ENCODE data around the gene FRYL.

The FRYL gene

GRCh38 chr4:48483006-48483776 lies 296.9 kb downstream of the FRYL start, which contains the start of gene SLC10A4:
Gene SLC10A4 (plus strand): TSS chr4:48483343. CDS start chr4:48483562, 219 bp downstream.
- Histone ChIP-seq H2AFZ (ENCODE audit: low read length) (no peak within 1 kb of the TSS), H3F3A (ENCODE audit: low read depth) (no peaks in the 10 kb centered on the region), H3K9me3 (ENCODE audit: insufficient read depth, low read depth, low read length) (no peaks in the 10 kb centered on the region), H3K9ac (ENCODE audit: low read depth, low read length, poor library complexity, severe bottlenecking) (no peak within 1 kb of the TSS), H4K20me1 (ENCODE audit: insufficient read depth, low read length, poor library complexity, severe bottlenecking) (no peaks in the 10 kb centered on the region), H3K27me3 (ENCODE audit: insufficient read depth, low read length, poor library complexity, severe bottlenecking) (no peaks in the 10 kb centered on the region), H3K4me2 (ENCODE audit: low read depth, low read length, poor library complexity, severe bottlenecking) (no peak within 1 kb of the TSS), H3K9me2 (replicated peaks; ENCODE audit: low read depth, low read length) (no peaks in the 10 kb centered on the region), H3K79me2 (ENCODE audit: insufficient read depth, low read length) (no peaks in the 10 kb centered on the region), H3K4me3 (ENCODE audit: low read length, poor library complexity, severe bottlenecking) (no peak within 1 kb of the TSS), H3K36me3 (ENCODE audit: insufficient read depth, low read length) (no peaks in the 10 kb centered on the region), H3K4me1 (ENCODE audit: insufficient read depth, low read length, poor library complexity, severe bottlenecking) (no peaks in the 10 kb centered on the region)
- TF ChIP-seq EZH2phosphoT487 (IDR thresholded peaks at IDR 0.05; ENCODE audit: borderline replicate concordance), result no peak
- no peak for TF ChIP-seq CTCF (conservative IDR thresholded peaks at IDR 0.05; ENCODE audit: low read length)

GRCh38 chr4:48481581-48481980 lies 298.5 kb downstream of the FRYL start:
- Histone ChIP-seq H3K4me1 (ENCODE audit: insufficient read depth, low read length, poor library complexity, severe bottlenecking) (no peaks in the 10 kb centered on the region), H3K79me2 (ENCODE audit: insufficient read depth, low read length) (no peaks in the 10 kb centered on the region), H3F3A (ENCODE audit: low read depth) (no peaks in the 10 kb centered on the region), H3K9me3 (ENCODE audit: insufficient read depth, low read depth, low read length) (no peaks in the 10 kb centered on the region), H4K20me1 (ENCODE audit: insufficient read depth, low read length, poor library complexity, severe bottlenecking) (no peaks in the 10 kb centered on the region), H3K4me3 (ENCODE audit: low read length, poor library complexity, severe bottlenecking) (no peak overlapping the region), H3K4me2 (ENCODE audit: low read depth, low read length, poor library complexity, severe bottlenecking) (no peak overlapping the region), H3K27me3 (ENCODE audit: insufficient read depth, low read length, poor library complexity, severe bottlenecking) (no peaks in the 10 kb centered on the region), H3K9me2 (replicated peaks; ENCODE audit: low read depth, low read length) (no peaks in the 10 kb centered on the region), H3K9ac (ENCODE audit: low read depth, low read length, poor library complexity, severe bottlenecking) (no peak overlapping the region), H3K36me3 (ENCODE audit: insufficient read depth, low read length) (no peaks in the 10 kb centered on the region), H2AFZ (ENCODE audit: low read length) (no peak overlapping the region)
- TF ChIP-seq EZH2phosphoT487 (IDR thresholded peaks at IDR 0.05; ENCODE audit: borderline replicate concordance) (no peak), CTCF (conservative IDR thresholded peaks at IDR 0.05; ENCODE audit: low read length) (no peak)

- H4K20me1 ChIP-seq (ENCODE audit: insufficient read depth, low read length, poor library complexity, severe bottlenecking), result no peaks in the 10 kb centered on the region
- no peaks in the 10 kb centered on the region for H3K9me3 ChIP-seq (ENCODE audit: insufficient read depth, low read depth, low read length)
- H3K4me1 ChIP-seq (ENCODE audit: insufficient read depth, low read length, poor library complexity, severe bottlenecking), result no peaks in the 10 kb centered on the region
- H3K4me2 ChIP-seq (ENCODE audit: low read depth, low read length, poor library complexity, severe bottlenecking), result no peak overlapping the region
- TF ChIP-seq CTCF (conservative IDR thresholded peaks at IDR 0.05; ENCODE audit: low read length), result no peak
- no peak for TF ChIP-seq EZH2phosphoT487 (IDR thresholded peaks at IDR 0.05; ENCODE audit: borderline replicate concordance)
- H3K9ac ChIP-seq (ENCODE audit: low read depth, low read length, poor library complexity, severe bottlenecking), result no peak overlapping the region
- no peaks in the 10 kb centered on the region for H3K27me3 ChIP-seq (ENCODE audit: insufficient read depth, low read length, poor library complexity, severe bottlenecking)
- no peaks in the 10 kb centered on the region for H3K9me2 ChIP-seq (replicated peaks; ENCODE audit: low read depth, low read length)
- H3F3A ChIP-seq (ENCODE audit: low read depth), result no peaks in the 10 kb centered on the region
- no peaks in the 10 kb centered on the region for H3K36me3 ChIP-seq (ENCODE audit: insufficient read depth, low read length)
- no peak overlapping the region for H3K4me3 ChIP-seq (ENCODE audit: low read length, poor library complexity, severe bottlenecking)
- no peaks in the 10 kb centered on the region for H3K79me2 ChIP-seq (ENCODE audit: insufficient read depth, low read length)
- no peak overlapping the region for H2AFZ ChIP-seq (ENCODE audit: low read length)
These were observed 301.8 kb downstream of the FRYL start for GRCh38 chr4:48478273-48478672.

All from Loucy (cell line).